Right renal pelvis (tissue), 4 donors: ENCODE results near the gene FXR2. TPM values are rescaled to one million over a fixed set of nuclear protein-coding genes. Genes with fewer than 3 reads are reported as not detected.

ENCODE experiments used
- DNase-seq, 4 donors: peaks; one replicate each; pipeline ENCODE4 v3.0.0-alpha.2; 2013; ENCODE audit warnings: low read depth in 4 of 4, low spot score in 3 of 4, missing footprints in 1 of 4
- polyA plus RNA-seq, 4 donors: library from polyadenylated mRNA; unstranded; fragments of 120-200 nt; gene quantifications; one replicate each; pipeline ENCODE4 v1.2.1, GENCODE V29; 2013; ENCODE audit not compliant: insufficient read length in 4 of 4

FXR2 gene
- polyA plus RNA-seq, 4 donors, result 46.5 to 54.2 (median 46.9) TPM

GRCh38 chr17:7573324-7574080 is 41.2 kb downstream of the FXR2 start:
- DNase-seq, result peak; percentile 77 to 82 (median 81)

- peak; percentile 97 to 98 (median 98) for DNase-seq
Measured at GRCh38 chr17:7572588-7573323, 41.9 kb downstream of the FXR2 start.

GRCh38 chr17:7572338-7572587 is 42.4 kb downstream of the FXR2 start:
- DNase-seq, result no peak

GRCh38 chr17:7570351-7570750 is 44.3 kb downstream of the FXR2 start:
- no peak for DNase-seq

- DNase-seq, result no peak
Measured at GRCh38 chr17:7569571-7569970, 45.1 kb downstream of the FXR2 start.

- DNase-seq, result no peak
Measured at GRCh38 chr17:7563115-7563869, 51.4 kb downstream of the FXR2 start.

- DNase-seq, result no peak
Measured at GRCh38 chr17:7562208-7562605, 52.5 kb downstream of the FXR2 start.

GRCh38 chr17:7561589-7562207 is 53.0 kb downstream of the FXR2 start, which contains the start of gene SENP3:
SENP3 (plus strand) TSS chr17:7561919; CDS start chr17:7563077, 1,158 bp downstream.
- peak in 3 of 4 donors; percentile 87 to 90 (median 87) for DNase-seq

GRCh38 chr17:7561028-7561575 is 53.6 kb downstream of the FXR2 start:
- DNase-seq, result peak in 3 of 4 donors; percentile 75 to 83 (median 78)

GRCh38 chr17:7560172-7561027 is 54.3 kb downstream of the FXR2 start:
- DNase-seq, result no peak

GRCh38 chr17:7559320-7560171 is 55.2 kb downstream of the FXR2 start:
- DNase-seq, result no peak

- no peak for DNase-seq
Measured at GRCh38 chr17:7558544-7559319, 56.0 kb downstream of the FXR2 start, which contains the start of gene TNFSF13. TNFSF13 (plus strand) TSS chr17:7558750; CDS start chr17:7559040, 290 bp downstream.

- no peak for DNase-seq
Measured at GRCh38 chr17:7557775-7558543, 56.7 kb downstream of the FXR2 start.

GRCh38 chr17:7557147-7557764 is 57.4 kb downstream of the FXR2 start:
- no peak for DNase-seq

GRCh38 chr17:7556627-7557026 is 58.1 kb downstream of the FXR2 start:
- no peak for DNase-seq

- DNase-seq, result no peak
Measured at GRCh38 chr17:7555320-7555948, 59.3 kb downstream of the FXR2 start.
